ENCODE measurements around the gene ZNF688. TPM values are rescaled to one million over a fixed set of nuclear protein-coding genes. Genes with fewer than 3 reads are reported as not detected.

ZNF688 gene
- total and polyA plus RNA-seq, 9 of the 15 experiments (the other 6 are each of a cell fraction or from before 2014, with no cell fraction given) = 0.48 to 12.9 (median 4.5) TPM

DNA sequence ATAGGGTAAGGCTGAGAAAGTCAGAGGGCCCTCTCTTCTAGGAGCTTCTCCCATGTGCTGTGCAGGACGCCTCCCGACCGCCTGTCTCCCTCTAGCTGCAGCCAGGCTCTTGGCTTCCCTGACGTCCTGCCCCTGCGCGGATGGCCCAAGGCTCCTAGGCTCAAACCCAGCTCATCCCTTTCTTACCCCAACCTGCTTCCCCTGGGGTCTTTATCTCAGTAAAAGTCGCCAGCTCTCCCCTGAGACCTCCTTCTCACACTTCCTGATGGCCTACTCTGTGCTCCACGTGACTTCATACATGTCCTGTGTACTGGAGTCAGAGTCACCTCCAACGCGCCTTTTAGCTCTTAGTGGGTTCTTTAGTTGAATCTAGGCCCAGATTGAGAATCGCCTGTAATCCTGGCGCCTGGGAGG, 35.7 kb downstream of the ZNF688 start (continued):
- TF ChIP-seq, protein P1, sequence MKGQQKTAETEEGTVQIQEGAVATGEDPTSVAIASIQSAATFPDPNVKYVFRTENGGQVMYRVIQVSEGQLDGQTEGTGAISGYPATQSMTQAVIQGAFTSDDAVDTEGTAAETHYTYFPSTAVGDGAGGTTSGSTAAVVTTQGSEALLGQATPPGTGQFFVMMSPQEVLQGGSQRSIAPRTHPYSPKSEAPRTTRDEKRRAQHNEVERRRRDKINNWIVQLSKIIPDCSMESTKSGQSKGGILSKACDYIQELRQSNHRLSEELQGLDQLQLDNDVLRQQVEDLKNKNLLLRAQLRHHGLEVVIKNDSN (CRISPR knock-in tag; IDR thresholded peaks at IDR 0.05) = peak; percentile 83
- peak in 1 of 2 experiments; percentile 49; a peak in 1 of 4 replicates for TF ChIP-seq SIN3A (IDR thresholded peaks at IDR 0.05; ENCODE audit: borderline replicate concordance in 2 of 2, control insufficient read depth in 1 of 2, low read depth in 2 of 2, low read length in 2 of 2)
- TF ChIP-seq, protein P2, sequence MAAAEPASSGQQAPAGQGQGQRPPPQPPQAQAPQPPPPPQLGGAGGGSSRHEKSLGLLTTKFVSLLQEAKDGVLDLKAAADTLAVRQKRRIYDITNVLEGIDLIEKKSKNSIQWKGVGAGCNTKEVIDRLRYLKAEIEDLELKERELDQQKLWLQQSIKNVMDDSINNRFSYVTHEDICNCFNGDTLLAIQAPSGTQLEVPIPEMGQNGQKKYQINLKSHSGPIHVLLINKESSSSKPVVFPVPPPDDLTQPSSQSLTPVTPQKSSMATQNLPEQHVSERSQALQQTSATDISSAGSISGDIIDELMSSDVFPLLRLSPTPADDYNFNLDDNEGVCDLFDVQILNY (CRISPR knock-in tag; IDR thresholded peaks at IDR 0.05) = peak; percentile 86; the same call in 1 of the 2 replicates
- peak; percentile 66; the same call in 1 of the 2 replicates for TF ChIP-seq HDGF (IDR thresholded peaks at IDR 0.05)
- no peak for TF ChIP-seq ARID3B (CRISPR knock-in tag; IDR thresholded peaks at IDR 0.05; ENCODE audit: borderline replicate concordance)
- TF ChIP-seq XRCC4 (IDR thresholded peaks at IDR 0.05; ENCODE audit: extremely low read depth, insufficient read depth, insufficient read length) = no peak
- TF ChIP-seq, protein P3, sequence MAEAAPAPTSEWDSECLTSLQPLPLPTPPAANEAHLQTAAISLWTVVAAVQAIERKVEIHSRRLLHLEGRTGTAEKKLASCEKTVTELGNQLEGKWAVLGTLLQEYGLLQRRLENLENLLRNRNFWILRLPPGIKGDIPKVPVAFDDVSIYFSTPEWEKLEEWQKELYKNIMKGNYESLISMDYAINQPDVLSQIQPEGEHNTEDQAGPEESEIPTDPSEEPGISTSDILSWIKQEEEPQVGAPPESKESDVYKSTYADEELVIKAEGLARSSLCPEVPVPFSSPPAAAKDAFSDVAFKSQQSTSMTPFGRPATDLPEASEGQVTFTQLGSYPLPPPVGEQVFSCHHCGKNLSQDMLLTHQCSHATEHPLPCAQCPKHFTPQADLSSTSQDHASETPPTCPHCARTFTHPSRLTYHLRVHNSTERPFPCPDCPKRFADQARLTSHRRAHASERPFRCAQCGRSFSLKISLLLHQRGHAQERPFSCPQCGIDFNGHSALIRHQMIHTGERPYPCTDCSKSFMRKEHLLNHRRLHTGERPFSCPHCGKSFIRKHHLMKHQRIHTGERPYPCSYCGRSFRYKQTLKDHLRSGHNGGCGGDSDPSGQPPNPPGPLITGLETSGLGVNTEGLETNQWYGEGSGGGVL (CRISPR knock-in tag; IDR thresholded peaks at IDR 0.05) = no peak
- TF ChIP-seq GABPB2 (CRISPR knock-in tag; conservative IDR thresholded peaks at IDR 0.05) = no peak
- peak; percentile 85; the same call in 1 of the 2 replicates for TF ChIP-seq FOXP1 (CRISPR knock-in tag; IDR thresholded peaks at IDR 0.05)
- TF ChIP-seq ZNF174 (CRISPR knock-in tag; IDR thresholded peaks at IDR 0.05) = no peak
- TF ChIP-seq BCOR (IDR thresholded peaks at IDR 0.05) = no peak
- TF ChIP-seq LARP7 (IDR thresholded peaks at IDR 0.05) = no peak
- no peak for TF ChIP-seq CSDE1 (IDR thresholded peaks at IDR 0.05)
- no peak for TF ChIP-seq BDP1 (IDR thresholded peaks at IDR 0.05; ENCODE audit: insufficient read depth, insufficient read length)
- TF ChIP-seq RFX1 (IDR thresholded peaks at IDR 0.05) = no peak
- no peak for TF ChIP-seq STAT5B (CRISPR knock-in tag; IDR thresholded peaks at IDR 0.05)
- peak; percentile 64; the same call in 1 of the 2 replicates for TF ChIP-seq HDAC2 (IDR thresholded peaks at IDR 0.05)
- no peak for TF ChIP-seq EZH2 (IDR thresholded peaks at IDR 0.05; ENCODE audit: borderline replicate concordance, low read depth, low read length)
- no peak for TF ChIP-seq ZNF124 (CRISPR knock-in tag; IDR thresholded peaks at IDR 0.05)
- TF ChIP-seq E2F3 (CRISPR knock-in tag; IDR thresholded peaks at IDR 0.05) = no peak
- no peak for TF ChIP-seq ZNF212 (CRISPR knock-in tag; IDR thresholded peaks at IDR 0.05)
- 0 out of 2 replicates have a peak, but pooled peaks have one; percentile 15 for TF ChIP-seq HIVEP1 (CRISPR knock-in tag; IDR thresholded peaks at IDR 0.05)
- no peak for TF ChIP-seq ARID1B (IDR thresholded peaks at IDR 0.05)
- TF ChIP-seq PPARD (CRISPR knock-in tag; IDR thresholded peaks at IDR 0.05) = no peak
- no peak for TF ChIP-seq ZNF239 (CRISPR knock-in tag; IDR thresholded peaks at IDR 0.05)
- TF ChIP-seq ZNF75A (CRISPR knock-in tag; IDR thresholded peaks at IDR 0.05) = no peak
- no peak for TF ChIP-seq ZNF133 (CRISPR knock-in tag; IDR thresholded peaks at IDR 0.05)
- no peak for TF ChIP-seq CBX5 (IDR thresholded peaks at IDR 0.05; ENCODE audit: borderline replicate concordance, low read depth)
- no peak for TF ChIP-seq TAL1 (IDR thresholded peaks at IDR 0.05)
- no peak for TF ChIP-seq ZFPM2 (CRISPR knock-in tag; IDR thresholded peaks at IDR 0.05)
